SHP77 (cell line): ENCODE data around the gene SNRPA1.

Experiments used
- DNase-seq, 2 experiments: peaks; one replicate each; lab custom pipeline; 2025; lab: John Stamatoyannopoulos, UW

SNRPA1 gene

DNA sequence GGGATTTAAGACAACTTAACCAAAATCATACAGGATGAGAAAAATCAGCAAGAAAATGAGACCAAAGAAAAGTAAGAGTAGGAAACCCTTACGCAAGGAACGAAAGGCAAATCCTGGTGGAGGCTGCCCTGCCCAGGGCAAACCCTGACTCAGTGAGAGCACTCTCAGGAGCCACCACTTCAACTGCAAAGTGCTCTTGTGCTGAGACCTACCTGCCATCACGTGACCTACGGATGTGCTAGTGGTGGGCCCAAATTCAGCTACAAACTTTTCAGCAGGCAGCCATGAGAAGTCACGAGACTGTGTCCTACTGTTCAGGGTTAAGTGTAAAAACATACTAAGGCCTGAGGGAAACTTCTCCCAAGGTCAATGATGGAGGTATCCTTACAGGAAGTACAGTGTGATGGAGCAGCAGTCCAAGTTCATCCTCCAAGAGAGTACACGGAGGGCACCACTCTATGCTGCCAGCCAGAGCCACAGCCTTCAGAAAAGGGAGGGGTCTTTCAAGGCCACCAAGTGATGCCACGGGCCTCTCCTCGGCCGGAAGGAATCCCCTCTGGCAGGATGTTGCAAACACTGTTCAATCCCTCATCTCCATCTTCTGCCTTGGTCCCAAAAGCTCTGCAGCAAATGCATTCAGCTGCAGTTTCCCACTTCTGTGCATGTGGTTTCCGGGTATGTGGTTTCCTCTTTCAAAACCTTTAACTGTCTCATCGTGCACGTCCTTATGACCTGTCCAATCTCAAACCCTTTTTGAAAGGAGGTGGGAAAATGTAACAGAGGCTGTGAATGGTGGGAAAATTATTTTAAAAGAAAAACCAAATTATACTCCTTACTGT lies 52.7 kb downstream of the SNRPA1 start:
- no peak for DNase-seq

DNA sequence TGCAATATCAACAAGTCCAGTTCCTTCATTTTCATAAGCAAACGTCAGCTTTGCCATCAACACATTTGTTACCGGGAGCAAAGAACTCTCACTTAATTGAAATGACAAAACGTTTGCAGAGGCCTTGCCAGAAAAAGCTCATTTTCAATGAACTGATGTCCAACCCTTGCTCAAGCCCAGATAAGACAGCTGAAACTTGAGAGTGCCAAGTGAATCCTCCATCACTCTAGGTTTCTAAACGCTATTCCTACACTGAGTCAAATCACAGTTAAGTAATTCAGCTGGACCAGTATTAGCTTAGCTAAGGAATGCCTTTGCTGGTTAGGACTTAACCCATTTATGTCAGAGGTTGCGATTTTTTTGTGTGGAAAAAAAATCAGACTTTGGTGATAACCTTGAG lies 54.7 kb downstream of the SNRPA1 start:
- no peak for DNase-seq

DNA sequence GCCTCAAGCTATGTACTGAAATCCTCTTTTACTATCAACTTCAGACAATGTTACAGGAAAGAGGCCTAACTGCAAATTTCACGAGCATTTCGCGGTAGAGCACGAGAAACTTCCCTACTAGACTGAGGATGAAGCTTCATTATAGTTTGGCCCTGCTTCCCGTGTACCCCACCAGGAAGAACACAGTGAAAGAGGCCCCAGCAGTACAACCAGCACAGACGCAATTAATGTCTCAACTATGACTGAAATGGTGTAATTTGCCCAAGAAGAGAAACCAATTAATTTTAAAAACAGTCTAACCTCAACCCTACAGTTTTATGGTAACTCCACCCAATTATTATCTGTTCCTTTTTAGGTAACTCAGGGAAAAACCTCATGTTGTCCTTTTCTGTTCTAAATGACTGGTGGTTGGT lies 55.3 kb downstream of the SNRPA1 start:
- no peak for DNase-seq

DNA sequence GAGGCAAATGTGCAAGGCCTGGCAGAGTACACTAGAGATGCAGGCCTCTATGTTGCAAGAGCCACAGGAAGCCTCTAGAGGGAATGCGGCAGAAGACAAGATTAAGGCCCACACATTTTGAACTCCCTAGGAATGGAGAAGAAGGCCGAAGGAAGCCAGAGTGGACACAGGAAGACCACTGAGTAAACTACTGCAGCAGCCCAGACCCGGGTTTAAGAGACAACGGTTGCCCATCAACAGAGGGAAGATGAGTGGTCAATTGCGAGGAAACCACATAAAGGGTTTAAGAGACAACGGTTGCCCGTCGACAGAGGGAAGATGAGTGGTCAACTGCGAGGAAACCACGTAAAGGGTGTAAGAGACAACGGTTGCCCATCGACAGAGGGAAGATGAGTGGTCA lies 57.8 kb downstream of the SNRPA1 start:
- no peak for DNase-seq

DNA sequence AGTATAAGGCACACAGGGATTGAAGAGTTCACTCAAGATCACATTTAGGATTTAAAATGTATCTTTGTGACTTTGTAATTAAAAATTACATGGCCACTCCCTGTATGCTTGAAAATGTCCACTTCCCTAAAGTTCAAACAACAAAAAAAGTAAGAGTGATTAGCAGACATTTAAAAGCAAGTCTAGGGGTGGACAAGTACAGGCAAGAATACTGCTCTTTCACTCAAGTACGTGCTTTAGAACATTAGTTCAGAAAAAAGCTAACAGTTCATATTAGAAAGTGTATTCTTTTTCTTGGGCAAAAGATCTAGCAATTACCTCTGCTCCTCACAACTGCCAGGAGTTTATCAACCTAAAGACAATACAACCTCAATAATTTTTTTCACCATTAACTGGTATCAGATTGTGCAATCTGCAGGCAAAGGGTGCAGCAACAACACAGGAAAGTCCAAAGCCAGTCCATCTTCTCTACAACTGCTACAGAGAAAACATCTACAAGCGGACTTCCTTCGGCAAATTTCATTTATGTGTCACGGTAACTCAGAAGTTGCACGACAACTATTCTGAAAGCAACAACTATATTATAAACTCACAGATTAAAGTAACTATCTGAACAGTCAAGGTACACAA lies 61.3 kb downstream of the SNRPA1 start:
- DNase-seq = no peak

DNA sequence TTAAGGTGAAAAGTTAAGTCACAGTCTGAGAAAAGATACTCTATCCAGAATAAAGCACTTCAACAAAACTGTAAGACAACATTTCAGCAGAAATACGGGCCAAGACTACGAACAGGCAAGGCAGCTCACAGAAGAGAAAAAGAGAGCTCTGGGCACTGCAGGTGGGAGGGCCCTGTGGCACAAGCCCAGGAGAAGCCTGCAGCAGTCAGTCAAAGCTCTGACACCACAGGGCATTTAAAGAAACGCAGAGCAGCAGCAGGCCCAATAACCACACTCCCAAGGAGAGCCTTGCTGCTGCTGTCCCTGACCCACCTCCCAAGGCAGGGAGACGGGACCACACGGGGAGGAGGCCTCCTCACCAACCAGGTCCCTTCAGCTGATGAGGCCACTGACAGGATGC lies 62.4 kb downstream of the SNRPA1 start:
- DNase-seq = no peak
